CD14-positive monocyte (primary cell): ENCODE measurements around the gene METAP1D. TPM values are rescaled to one million over a fixed set of nuclear protein-coding genes. Genes with fewer than 3 reads are reported as not detected.

Source experiments
- DNase-seq, 3 donors: peaks; one replicate each; pipeline ENCODE4 v3.0.0-alpha.2; 2011 to 2022
- H2AFZ ChIP-seq: 2 replicates; pipeline ENCODE4 v1.6.0; 2012; ENCODE audit warnings: mild to moderate bottlenecking, low read depth, low read length, inconsistent platforms; ENCODE audit not compliant: insufficient read depth, poor library complexity, severe bottlenecking
- H3K27ac ChIP-seq, 2 donors: 1 replicate in 1 of 2; 2 replicates in 1 of 2; pipeline ENCODE4 v1.5.1; 2012 to 2013; ENCODE audit warnings: low read length in 2 of 2, control low read depth in 1 of 2, inconsistent platforms in 1 of 2, low read depth in 1 of 2, mild to moderate bottlenecking in 1 of 2
- H3K27me3 ChIP-seq, 2 donors: one replicate each; pipeline versions ENCODE4 v1.6.0 to v1.6.1; 2011 to 2013; ENCODE audit warnings: low read length in 2 of 2; ENCODE audit not compliant: control insufficient read depth in 2 of 2, insufficient read depth in 2 of 2
- H3K36me3 ChIP-seq, 2 donors: replicated peaks in 1 of 2; 1 replicate in 1 of 2; 2 replicates in 1 of 2; pipeline versions ENCODE4 v1.5.1 to v1.6.1; 2012 to 2013; ENCODE audit warnings: low read length in 2 of 2, control low read depth in 1 of 2, inconsistent platforms in 1 of 2, mild to moderate bottlenecking in 1 of 2; ENCODE audit not compliant: insufficient read depth in 2 of 2, control insufficient read depth in 1 of 2
- H3K4me1 ChIP-seq, 2 donors: 1 replicate in 1 of 2; 2 replicates in 1 of 2; pipeline versions ENCODE4 v1.5.1 to v1.6.1; 2012 to 2013; ENCODE audit warnings: low read length in 2 of 2, control low read depth in 1 of 2, inconsistent platforms in 1 of 2, mild to moderate bottlenecking in 1 of 2, moderate library complexity in 1 of 2; ENCODE audit not compliant: insufficient read depth in 2 of 2, control insufficient read depth in 1 of 2
- H3K4me2 ChIP-seq: replicated peaks from 2 replicates; pipeline ENCODE3; 2012; ENCODE audit warnings: low read length, moderate library complexity, mild to moderate bottlenecking; ENCODE audit not compliant: poor library complexity, severe bottlenecking; ENCODE audit errors: extremely low read depth
- H3K4me3 ChIP-seq, 3 experiments: fragments of 200-600 bp in 1 of 3; sonication (generic) in 1 of 3; replicated peaks in 1 of 3; 1 replicate in 2 of 3; 2 replicates in 1 of 3; pipeline ENCODE4 v1.5.1; 2011 to 2013; ENCODE audit warnings: low read length in 3 of 3, mild to moderate bottlenecking in 3 of 3, control low read depth in 2 of 3, low read depth in 2 of 3, inconsistent platforms in 1 of 3, moderate library complexity in 1 of 3
- H3K79me2 ChIP-seq: 2 replicates; pipeline ENCODE4 v1.6.0; 2012; ENCODE audit warnings: mild to moderate bottlenecking, control low read depth, inconsistent platforms, low read length, moderate library complexity; ENCODE audit not compliant: insufficient read depth
- H3K9ac ChIP-seq: 2 replicates; pipeline ENCODE4 v1.6.0; 2017; ENCODE audit warnings: low read length, mild to moderate bottlenecking; ENCODE audit not compliant: insufficient read depth, poor library complexity, severe bottlenecking
- H3K9me3 ChIP-seq, 2 donors: replicated peaks in 1 of 2; 1 replicate in 1 of 2; 2 replicates in 1 of 2; pipeline versions ENCODE4 v1.5.1 to v1.6.1; 2012 to 2013; ENCODE audit warnings: low read length in 2 of 2, control low read depth in 1 of 2; ENCODE audit not compliant: control insufficient read depth in 1 of 2, insufficient read depth in 1 of 2
- H4K20me1 ChIP-seq: 2 replicates; pipeline ENCODE4 v1.6.0; 2012; ENCODE audit warnings: mild to moderate bottlenecking, low read length, control low read depth, moderate library complexity; ENCODE audit not compliant: insufficient read depth
- H3K27ac Mint-ChIP-seq, 7 donors: one replicate each; pipeline ENCODE4 v1.8.0; 2020; ENCODE audit warnings: mild to moderate bottlenecking in 7 of 7, mixed read lengths in 7 of 7, moderate library complexity in 6 of 7, inconsistent platforms in 2 of 7
- H3K27me3 Mint-ChIP-seq, 3 donors: one replicate each; pipeline ENCODE4 v1.8.0; 2021 to 2022; ENCODE audit warnings: low read depth in 3 of 3, mild to moderate bottlenecking in 3 of 3, mixed read lengths in 3 of 3, moderate library complexity in 3 of 3, inconsistent platforms in 1 of 3
- H3K36me3 Mint-ChIP-seq, 2 donors: one replicate each; pipeline ENCODE4 v1.8.0; 2020; ENCODE audit warnings: mixed read lengths in 2 of 2, inconsistent platforms in 1 of 2, mild to moderate bottlenecking in 1 of 2
- H3K4me1 Mint-ChIP-seq: one replicate; pipeline ENCODE4 v1.8.0; 2020; ENCODE audit warnings: mild to moderate bottlenecking, mixed read lengths
- H3K4me3 Mint-ChIP-seq, 2 donors: one replicate each; pipeline ENCODE4 v1.8.0; 2020; ENCODE audit warnings: mild to moderate bottlenecking in 2 of 2, mixed read lengths in 2 of 2, moderate library complexity in 1 of 2
- H3K9me3 Mint-ChIP-seq, 7 donors: one replicate each; pipeline ENCODE4 v1.8.0; 2020 to 2022; ENCODE audit warnings: mixed read lengths in 7 of 7, mild to moderate bottlenecking in 6 of 7, moderate library complexity in 6 of 7, inconsistent platforms in 2 of 7
- CTCF ChIP-seq: fragments of 200-600 bp; IDR thresholded peaks from one replicate; pipeline ENCODE4 v1.8.0; 2022; ENCODE audit warnings: antibody characterized with exemption, mild to moderate bottlenecking
- WGBS: methylation state at CpG from one replicate; pipeline ENCODE4 v1.1.5; 2013; ENCODE audit warnings: missing lambda C conversion rate; ENCODE audit not compliant: insufficient coverage; 5-methylcytosine and 5-hydroxymethylcytosine counted together
- intact Hi-C, 2 donors: fragments of 100-400 bp; cut with micrococcal nuclease; formaldehyde crosslinking; loops; one replicate each; pipeline versions ENCODE4 v1.15.0 to v1.15.1; 2023
- polyA plus RNA-seq, 3 donors: library from polyadenylated mRNA; depleted of rRNA in 1 of 3; unstranded in 2 of 3; stranded (reverse) in 1 of 3; fragments of 300-500 nt in 2 of 3; fragments of >200 nt in 1 of 3; fragmentation: Illumina TruSeq in 2 of 3; gene quantifications; 1 replicate in 2 of 3; 2 replicates in 1 of 3; pipeline ENCODE4 v1.2.3, GENCODE V29; 2012 to 2021

METAP1D gene
- polyA plus RNA-seq, 3 donors, result 0.37 to 1.7 (median 0.41) TPM

GRCh38 chr2:172114579-172114978 is 114.8 kb downstream of the METAP1D start:
- Histone ChIP-seq H3K36me3 (no peaks in the 10 kb centered on the region), H3K27me3 (peaks cover 9 to 27% of the 10 kb centered on the region in 2 donors), H2AFZ (no peak overlapping the region), H3K27ac (no peak overlapping the region), H3K4me1 (peaks cover 7% of the 10 kb centered on the region in 2 donors), H4K20me1 (no peaks in the 10 kb centered on the region), H3K9me3 (peaks cover 0 to 4% of the 10 kb centered on the region in 2 donors), H3K9ac (no peak overlapping the region), H3K4me3 (no peak overlapping the region), H3K4me2 (no peak overlapping the region), H3K79me2 (no peaks in the 10 kb centered on the region)
- DNase-seq, result no peak
- H3K27ac Mint-ChIP-seq, result no peak overlapping the region
- peaks cover 0 to 5% of the 10 kb centered on the region in 2 donors for H3K36me3 Mint-ChIP-seq
- H3K4me1 Mint-ChIP-seq, result peaks cover 12% of the 10 kb centered on the region
- intact Hi-C loops, result no loop called here
- no CpG with 5 or more reads among the region's 3 CpGs for WGBS
- TF ChIP-seq CTCF, result no peak
- peaks cover 0 to 5% (median 3%) of the 10 kb centered on the region in 7 donors for H3K9me3 Mint-ChIP-seq
- peaks cover 12 to 33% (median 23%) of the 10 kb centered on the region in 3 donors for H3K27me3 Mint-ChIP-seq
- H3K4me3 Mint-ChIP-seq, result no peak overlapping the region

- H4K20me1 ChIP-seq, result no peaks in the 10 kb centered on the region
- H3K4me1 ChIP-seq, result no peaks in the 10 kb centered on the region
- H3K4me3 ChIP-seq, result no peak overlapping the region
- H3K4me1 Mint-ChIP-seq, result peaks cover 5% of the 10 kb centered on the region
- no peaks in the 10 kb centered on the region for H3K9me3 ChIP-seq
- H3K27me3 Mint-ChIP-seq, result peaks cover 6 to 24% (median 18%) of the 10 kb centered on the region in 3 donors
- H3K9me3 Mint-ChIP-seq, result no peaks in the 10 kb centered on the region
- no peak for TF ChIP-seq CTCF
- peaks cover 2 to 19% of the 10 kb centered on the region in 2 donors for H3K27me3 ChIP-seq
- H3K27ac Mint-ChIP-seq, result no peak overlapping the region
- intact Hi-C loops, result no loop called here
- H3K79me2 ChIP-seq, result no peaks in the 10 kb centered on the region
- no peak overlapping the region for H3K9ac ChIP-seq
- no peak overlapping the region for H3K4me2 ChIP-seq
- no peak overlapping the region for H2AFZ ChIP-seq
- H3K36me3 Mint-ChIP-seq, result no peaks in the 10 kb centered on the region
- WGBS, result 93% methylated on average over 3 of the region's 5 CpGs
- H3K36me3 ChIP-seq, result no peaks in the 10 kb centered on the region
- no peak overlapping the region for H3K27ac ChIP-seq
- no peak overlapping the region for H3K4me3 Mint-ChIP-seq
- DNase-seq, result no peak
Measured at GRCh38 chr2:172116107-172116506, 116.4 kb downstream of the METAP1D start.
